GM21526 (cell line): Measurements from ENCODE around the gene THEMIS.
"Not testable (repeated sequence)": the region's sequence is repeated elsewhere in the genome, so short reads cannot be mapped to it uniquely, and the experiment has no call there.

Experiments
- ATAC-seq: cut with Tn5 transposase; IDR thresholded peaks from one replicate; pipeline ENCODE4 v1.9.1; 2021; ENCODE audit warnings: moderate library complexity; ENCODE audit not compliant: unreplicated experiment, low FRiP score

The THEMIS gene

GRCh38 chr6:127900935-127901334 lies at the start of gene THEMIS:
TSS of gene THEMIS (minus strand) at chr6:127901058. CDS start at chr6:127900932, 126 bp downstream.
- ATAC-seq = no peak

- no peak for ATAC-seq
Measured at GRCh38 chr6:127949251-127949650, 48.4 kb upstream of the THEMIS start.

- ATAC-seq = no peak
Measured at GRCh38 chr6:127946388-127946787, 45.5 kb upstream of the THEMIS start.

- no peak for ATAC-seq
Measured at GRCh38 chr6:127945434-127946097, 44.7 kb upstream of the THEMIS start.

- ATAC-seq = no peak
Measured at GRCh38 chr6:127941228-127941627, 40.4 kb upstream of the THEMIS start.

- no peak for ATAC-seq
Measured at GRCh38 chr6:127939442-127940066, 38.7 kb upstream of the THEMIS start.

GRCh38 chr6:127938701-127939100 lies 37.8 kb upstream of the THEMIS start:
- no peak for ATAC-seq

- no peak for ATAC-seq
Measured at GRCh38 chr6:127937747-127938146, 36.9 kb upstream of the THEMIS start.

GRCh38 chr6:127937102-127937501 lies 36.2 kb upstream of the THEMIS start:
- ATAC-seq = no peak

- no peak for ATAC-seq
Measured at GRCh38 chr6:127934956-127935355, 34.1 kb upstream of the THEMIS start.

- ATAC-seq = no peak
Measured at GRCh38 chr6:127933852-127934840, 33.3 kb upstream of the THEMIS start.

GRCh38 chr6:127933137-127933536 lies 32.3 kb upstream of the THEMIS start:
- ATAC-seq = no peak

- ATAC-seq = no peak
Measured at GRCh38 chr6:127932708-127933107, 31.9 kb upstream of the THEMIS start.

- ATAC-seq = not testable (repeated sequence)
Measured at GRCh38 chr6:127926441-127926840, 25.6 kb upstream of the THEMIS start.

- no peak for ATAC-seq
Measured at GRCh38 chr6:127924440-127924839, 23.6 kb upstream of the THEMIS start.

GRCh38 chr6:127924031-127924430 lies 23.2 kb upstream of the THEMIS start:
- no peak for ATAC-seq

- no peak for ATAC-seq
Measured at GRCh38 chr6:127923135-127923534, 22.3 kb upstream of the THEMIS start.

GRCh38 chr6:127921982-127922381 lies 21.1 kb upstream of the THEMIS start:
- ATAC-seq = no peak

- no peak for ATAC-seq
Measured at GRCh38 chr6:127920804-127921203, 19.9 kb upstream of the THEMIS start.

GRCh38 chr6:127918506-127919427 lies 17.9 kb upstream of the THEMIS start:
- no peak for ATAC-seq
